Activated CD4-positive, alpha-beta T cell treated with anti-CD3 and anti-CD28 coated beads, Interleukin-2, amount 50 U/mL, for 4 hours (primary cell): ENCODE results near the gene PER3.

Source experiments
- DNase-seq, 2 experiments: peaks; one replicate each; pipeline ENCODE4 v3.0.0-alpha.2; 2020

The PER3 gene

GRCh38 chr1:7783826-7784491, at the start of gene PER3:
TSS of gene PER3 (plus strand) at chr1:7784291. CDS start at chr1:7784878, 587 bp downstream.
- peak; percentile 84 to 85 for DNase-seq

GRCh38 chr1:7738044-7738443, 46.0 kb upstream of the PER3 start:
- no peak for DNase-seq

GRCh38 chr1:7743346-7743745, 40.7 kb upstream of the PER3 start:
- DNase-seq, result no peak

GRCh38 chr1:7744882-7745281, 39.2 kb upstream of the PER3 start:
- DNase-seq, result no peak

- DNase-seq, result no peak
These were observed 38.3 kb upstream of the PER3 start for GRCh38 chr1:7745783-7746182.

GRCh38 chr1:7747605-7748004, 36.5 kb upstream of the PER3 start:
- no peak for DNase-seq

GRCh38 chr1:7749126-7749525, 35.0 kb upstream of the PER3 start:
- DNase-seq, result no peak

GRCh38 chr1:7751174-7751573, 32.9 kb upstream of the PER3 start:
- no peak for DNase-seq

GRCh38 chr1:7752512-7753417, 31.3 kb upstream of the PER3 start:
- DNase-seq, result peak; percentile 39 to 56

- DNase-seq, result no peak
These were observed 30.4 kb upstream of the PER3 start for GRCh38 chr1:7753641-7754040.

- DNase-seq, result no peak
These were observed 29.9 kb upstream of the PER3 start for GRCh38 chr1:7754234-7754633.

- no peak for DNase-seq
These were observed 28.6 kb upstream of the PER3 start for GRCh38 chr1:7755448-7755847.

- no peak for DNase-seq
These were observed 23.8 kb upstream of the PER3 start for GRCh38 chr1:7760245-7760644.

GRCh38 chr1:7761103-7761502, 23.0 kb upstream of the PER3 start:
- no peak for DNase-seq

- DNase-seq, result no peak
These were observed 16.9 kb upstream of the PER3 start for GRCh38 chr1:7767176-7767575.

- DNase-seq, result no peak
These were observed 15.5 kb upstream of the PER3 start for GRCh38 chr1:7768583-7768982.

GRCh38 chr1:7769673-7770412, 14.2 kb upstream of the PER3 start:
- DNase-seq, result no peak

- DNase-seq, result no peak
These were observed 13.5 kb upstream of the PER3 start for GRCh38 chr1:7770669-7770996.

GRCh38 chr1:7770997-7771822, 12.9 kb upstream of the PER3 start, which contains the start of gene VAMP3:
TSS of gene VAMP3 (plus strand) at chr1:7771296. CDS start at chr1:7771384, 88 bp downstream.
- DNase-seq, result peak; percentile 82

- no peak for DNase-seq
These were observed 12.2 kb upstream of the PER3 start for GRCh38 chr1:7771823-7772299.

GRCh38 chr1:7777591-7777990, 6.5 kb upstream of the PER3 start:
- no peak for DNase-seq

- DNase-seq, result no peak
These were observed 5.9 kb upstream of the PER3 start for GRCh38 chr1:7778133-7778628.
